H9 (cell line): ENCODE results near the gene NLRX1. TPM values are rescaled to one million over a fixed set of nuclear protein-coding genes. Genes with fewer than 3 reads are reported as not detected.

ENCODE experiments used
- DNase-seq: peaks from one replicate; pipeline ENCODE4 v3.0.0-alpha.2; 2017
- H2AFZ ChIP-seq: one replicate; pipeline ENCODE4 v1.6.1; 2013; ENCODE audit warnings: mild to moderate bottlenecking, low read length, control low read depth, moderate library complexity
- H2AK5ac ChIP-seq: 2 replicates; pipeline ENCODE4 v1.6.1; 2013; ENCODE audit warnings: low read length, control low read depth, mixed read lengths; ENCODE audit not compliant: insufficient read length
- H2BK120ac ChIP-seq: one replicate; pipeline ENCODE4 v1.6.1; 2013; ENCODE audit warnings: low read depth, mild to moderate bottlenecking, low read length, control low read depth, inconsistent platforms; ENCODE audit not compliant: poor library complexity, severe bottlenecking
- H2BK12ac ChIP-seq: 2 replicates; pipeline ENCODE4 v1.6.1; 2013; ENCODE audit warnings: low read length, control low read depth, mixed read lengths, low read depth; ENCODE audit not compliant: insufficient read length
- H2BK15ac ChIP-seq: 2 replicates; pipeline ENCODE4 v1.6.1; 2013; ENCODE audit warnings: low read depth, low read length, control low read depth
- H2BK20ac ChIP-seq: one replicate; pipeline ENCODE4 v1.6.1; 2013; ENCODE audit warnings: low read depth, mild to moderate bottlenecking, low read length, control low read depth, inconsistent platforms; ENCODE audit not compliant: poor library complexity, severe bottlenecking
- H2BK5ac ChIP-seq: 2 replicates; pipeline ENCODE4 v1.6.1; 2013; ENCODE audit warnings: low read length, control low read depth, mixed read lengths; ENCODE audit not compliant: insufficient read length
- H3K14ac ChIP-seq: 2 replicates; pipeline ENCODE4 v1.6.1; 2013; ENCODE audit warnings: low read length, control low read depth; ENCODE audit not compliant: insufficient read depth
- H3K18ac ChIP-seq: 2 replicates; pipeline ENCODE4 v1.6.1; 2013; ENCODE audit warnings: low read depth, mild to moderate bottlenecking, mixed read lengths, low read length, control low read depth; ENCODE audit not compliant: insufficient read length
- H3K23ac ChIP-seq: 2 replicates; pipeline ENCODE4 v1.6.1; 2013; ENCODE audit warnings: low read length, control low read depth, mixed read lengths, low read depth; ENCODE audit not compliant: insufficient read length
- H3K23me2 ChIP-seq: 2 replicates; pipeline ENCODE4 v1.6.1; 2013; ENCODE audit warnings: low read depth, mild to moderate bottlenecking, mixed read lengths, low read length, control low read depth; ENCODE audit not compliant: insufficient read length, poor library complexity, severe bottlenecking
- H3K27ac ChIP-seq: 2 replicates; pipeline ENCODE4 v1.5.1; 2013; ENCODE audit warnings: low read length, control low read depth, mixed read lengths, low read depth; ENCODE audit not compliant: insufficient read length
- H3K27me3 ChIP-seq: 2 replicates; pipeline ENCODE4 v1.6.1; 2013; ENCODE audit warnings: low read length, control low read depth, inconsistent platforms; ENCODE audit not compliant: insufficient read depth
- H3K4ac ChIP-seq: 2 replicates; pipeline ENCODE4 v1.6.1; 2013; ENCODE audit warnings: low read depth, mild to moderate bottlenecking, control low read depth, inconsistent platforms, low read length, moderate library complexity
- H3K4me1 ChIP-seq: 2 replicates; pipeline ENCODE4 v1.6.1; 2013; ENCODE audit warnings: low read length, control low read depth, inconsistent platforms; ENCODE audit not compliant: insufficient read depth
- H3K4me2 ChIP-seq: 2 replicates; pipeline ENCODE4 v1.6.1; 2013; ENCODE audit warnings: low read length, control low read depth, mixed read lengths; ENCODE audit not compliant: insufficient read length, insufficient read depth
- H3K56ac ChIP-seq: 2 replicates; pipeline ENCODE4 v1.6.1; 2013; ENCODE audit warnings: low read depth, mild to moderate bottlenecking, mixed read lengths, low read length, control low read depth; ENCODE audit not compliant: insufficient read length
- H3K79me1 ChIP-seq: 2 replicates; pipeline ENCODE4 v1.6.1; 2013; ENCODE audit warnings: low read depth, mild to moderate bottlenecking, moderate library complexity, low read length, control low read depth, inconsistent platforms; ENCODE audit not compliant: insufficient read depth, poor library complexity, severe bottlenecking
- H3K79me2 ChIP-seq: 2 replicates; pipeline ENCODE4 v1.6.1; 2013; ENCODE audit warnings: low read length, control low read depth, inconsistent platforms; ENCODE audit not compliant: insufficient read depth
- H3K9ac ChIP-seq: 2 replicates; pipeline ENCODE4 v1.6.1; 2013; ENCODE audit warnings: low read length, control low read depth, mixed read lengths; ENCODE audit not compliant: insufficient read length; ENCODE audit errors: extremely low read depth
- H3K9me3 ChIP-seq: one replicate; pipeline ENCODE4 v1.6.1; 2013; ENCODE audit warnings: low read depth, low read length, inconsistent platforms; ENCODE audit not compliant: control insufficient read depth
- H3T11ph ChIP-seq: one replicate; pipeline ENCODE4 v1.6.1; 2013; ENCODE audit warnings: mild to moderate bottlenecking, low read length, control low read depth, inconsistent platforms
- H4K20me1 ChIP-seq: one replicate; pipeline ENCODE4 v1.6.1; 2013; ENCODE audit not compliant: control insufficient read depth, insufficient read length, insufficient read depth
- H4K5ac ChIP-seq: 2 replicates; pipeline ENCODE4 v1.6.1; 2013; ENCODE audit warnings: low read depth, mild to moderate bottlenecking, mixed read lengths, low read length, control low read depth; ENCODE audit not compliant: insufficient read length
- H4K8ac ChIP-seq: replicated peaks from 2 replicates; pipeline ENCODE4 v1.6.1; 2013; ENCODE audit warnings: low read length, control low read depth, mixed read lengths, low read depth; ENCODE audit not compliant: insufficient read length
- H4K91ac ChIP-seq: 2 replicates; pipeline ENCODE4 v1.6.1; 2013; ENCODE audit warnings: low read depth, mild to moderate bottlenecking, moderate library complexity, mixed read lengths, low read length, control low read depth; ENCODE audit not compliant: insufficient read length
- H3K27ac Mint-ChIP-seq, 3 experiments: 2 replicates in 2 of 3; 3 replicates in 1 of 3; pipeline ENCODE4 v1.8.0; 2020 to 2021; ENCODE audit warnings: mixed read lengths in 3 of 3, mild to moderate bottlenecking in 1 of 3, moderate library complexity in 1 of 3
- H3K27me3 Mint-ChIP-seq: 2 replicates; pipeline ENCODE4 v1.8.0; 2021; ENCODE audit warnings: low read depth, mild to moderate bottlenecking, moderate library complexity, mixed read lengths
- H3K36me3 Mint-ChIP-seq, 3 experiments: 2 replicates in 2 of 3; 3 replicates in 1 of 3; pipeline ENCODE4 v1.8.0; 2020 to 2021; ENCODE audit warnings: low read depth in 3 of 3, mixed read lengths in 3 of 3; ENCODE audit not compliant: insufficient read depth in 1 of 3
- H3K4me1 Mint-ChIP-seq, 2 experiments: 2 replicates each; pipeline ENCODE4 v1.8.0; 2020; ENCODE audit warnings: mixed read lengths in 2 of 2
- H3K4me3 Mint-ChIP-seq, 2 experiments: 2 replicates in 1 of 2; 3 replicates in 1 of 2; pipeline ENCODE4 v1.8.0; 2020 to 2021; ENCODE audit warnings: mild to moderate bottlenecking in 2 of 2, mixed read lengths in 2 of 2, moderate library complexity in 1 of 2
- H3K9me3 Mint-ChIP-seq, 2 experiments: 2 replicates in 1 of 2; 3 replicates in 1 of 2; pipeline ENCODE4 v1.8.0; 2020; ENCODE audit warnings: mild to moderate bottlenecking in 2 of 2, mixed read lengths in 2 of 2, moderate library complexity in 1 of 2
- CTCF ChIP-seq: fragments of 200-600 bp; sonication (generic); conservative IDR thresholded peaks from 3 replicates; pipeline ENCODE4 v1.8.0; 2021; ENCODE audit warnings: antibody characterized with exemption, mild to moderate bottlenecking
- WGBS: extraction: QIAGEN DNeasy Blood & Tissue Kit; methylation state at CpG from one replicate; pipeline ENCODE4 v1.1.7; 2013; ENCODE audit warnings: missing lambda C conversion rate, low lambda C conversion rate, mixed read lengths; ENCODE audit not compliant: insufficient read length; ENCODE audit errors: extremely low coverage; 5-methylcytosine and 5-hydroxymethylcytosine counted together
- total RNA-seq: library from RNA; stranded (reverse); gene quantifications from 2 replicates; pipeline ENCODE4 v1.2.1, GENCODE V29; 2021

Gene NLRX1
- total RNA-seq, 1 experiment from 2014 or later = 18.2 TPM

DNA sequence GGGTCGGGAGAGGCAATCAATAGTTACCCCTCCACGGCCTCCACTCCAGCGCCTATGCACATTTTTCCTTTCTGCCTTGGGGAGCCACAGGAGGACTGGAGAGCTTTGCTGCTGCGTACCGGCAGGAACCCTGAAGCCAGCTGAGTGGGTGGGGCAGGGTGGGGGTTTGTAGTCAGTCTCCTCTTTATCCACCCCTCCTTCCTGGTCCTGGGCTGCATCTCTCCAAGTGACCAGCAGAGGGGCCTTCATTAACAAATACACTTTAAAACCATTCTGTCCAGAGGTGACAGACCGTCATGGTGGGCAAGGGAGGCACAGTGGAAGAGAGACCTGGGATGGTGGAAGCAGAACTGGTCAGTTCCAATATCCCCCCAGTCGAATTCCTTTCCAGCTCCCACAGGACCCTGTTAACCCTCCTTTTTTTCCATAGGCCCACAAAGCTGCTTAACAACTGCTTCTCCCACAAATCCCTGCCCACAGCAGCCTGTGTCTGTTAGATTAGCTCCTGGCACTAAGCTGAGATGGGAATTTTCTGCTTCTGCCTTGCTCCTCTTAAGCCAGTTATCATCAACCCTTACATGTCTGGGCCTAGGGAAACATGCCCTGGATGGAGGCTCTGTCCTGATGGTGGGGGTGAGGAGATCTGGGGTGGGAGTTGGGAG, 23.6 kb upstream of the NLRX1 start:
- no peak overlapping the region for H4K5ac ChIP-seq
- no peaks in the 10 kb centered on the region for H3K9me3 ChIP-seq
- Mint-ChIP-seq H3K9me3 (no peaks in the 10 kb centered on the region), H3K27me3 (peaks cover 49% of the 10 kb centered on the region), H3K4me3 (peak overlapping the region in 1 of 2 experiments; percentile 54; a peak in 1 of 5 replicates), H3K27ac (peak overlapping the region in 1 of 3 experiments; percentile 44; a peak in 1 of 7 replicates), H3K4me1 (peaks cover 19 to 28% of the 10 kb centered on the region in 2 experiments), H3K36me3 (no peaks in the 10 kb centered on the region; a peak in 2 of 7 replicates)
- peaks cover 10% of the 10 kb centered on the region; the same call in 1 of the 2 replicates for H3K27me3 ChIP-seq
- H4K20me1 ChIP-seq = no peaks in the 10 kb centered on the region
- no peak overlapping the region for H2BK5ac ChIP-seq
- WGBS = no CpG with 5 or more reads among the region's 7 CpGs
- no peak overlapping the region for H4K8ac ChIP-seq
- no peak overlapping the region for H3K9ac ChIP-seq
- no peak overlapping the region for H2AK5ac ChIP-seq
- no peaks in the 10 kb centered on the region for H3K79me1 ChIP-seq
- no peak overlapping the region for H2BK12ac ChIP-seq
- no peak overlapping the region for H3K18ac ChIP-seq
- no peak overlapping the region for H3K4me2 ChIP-seq
- peak; percentile 77 for TF ChIP-seq CTCF
- H2BK120ac ChIP-seq = no peak overlapping the region
- peak; percentile 90 for DNase-seq
- no peak overlapping the region for H3K27ac ChIP-seq
- no peak overlapping the region for H2AFZ ChIP-seq
- H3K56ac ChIP-seq = no peak overlapping the region
- H3K79me2 ChIP-seq = no peaks in the 10 kb centered on the region
- H2BK20ac ChIP-seq = no peak overlapping the region
- H3K23me2 ChIP-seq = peaks cover 14% of the 10 kb centered on the region
- H3K4me1 ChIP-seq = no peaks in the 10 kb centered on the region; the same call in 1 of the 2 replicates
- H3K14ac ChIP-seq = no peak overlapping the region
- no peak overlapping the region for H4K91ac ChIP-seq
- H2BK15ac ChIP-seq = no peak overlapping the region
- H3K4ac ChIP-seq = no peak overlapping the region
- no peak overlapping the region for H3T11ph ChIP-seq
- no peak overlapping the region for H3K23ac ChIP-seq
